Panc1 (cell line): Measurements from ENCODE around the gene FRRS1. TPM values are rescaled to one million over a fixed set of nuclear protein-coding genes. Genes with fewer than 3 reads are reported as not detected.

Experiments
- ATAC-seq: fragments of 200-7000 bp; cut with Tn5 transposase; 2 replicates; pipeline ENCODE4 v1.9.1; 2020; ENCODE audit warnings: mild to moderate bottlenecking, moderate library complexity
- BruUV-seq: library from RNA; stranded (reverse); fragments of 400-500 nt; replicated peaks from 2 replicates; lab custom pipeline; 2021; lab: Mats Ljungman, UMichigan
- CTCF ChIA-PET: fragments of 300-600 bp; sonication (Branson Sonifier 250); formaldehyde crosslinking; loops from one replicate; lab custom pipeline; 2022; ENCODE audit warnings: antibody characterized with exemption; lab: Charles Lee
- POLR2A ChIA-PET: fragments of 300-600 bp; sonication (Branson Sonifier 250); formaldehyde crosslinking; loops from one replicate; lab custom pipeline; 2022; ENCODE audit warnings: antibody characterized with exemption; lab: Charles Lee
- DNase-seq: peaks from one replicate; pipeline ENCODE4 v3.0.0-alpha.2; 2010; ENCODE audit warnings: low read depth, low spot score
- H3K27ac ChIP-seq: 2 replicates; pipeline ENCODE4 v1.5.1; 2011; ENCODE audit warnings: mild to moderate bottlenecking, low read length, inconsistent platforms
- H3K27me3 ChIP-seq: fragments of 200-500 bp; sonication (Bioruptor generic); 2 replicates; pipeline ENCODE4 v1.6.0; 2014; ENCODE audit warnings: low read length, inconsistent platforms; ENCODE audit not compliant: control insufficient read depth, insufficient read depth
- H3K36me3 ChIP-seq: fragments of 200-500 bp; sonication (Bioruptor generic); 2 replicates; pipeline ENCODE4 v1.5.1; 2014; ENCODE audit warnings: inconsistent platforms, mild to moderate bottlenecking, low read length, moderate library complexity; ENCODE audit not compliant: control insufficient read depth, insufficient read depth
- H3K4me1 ChIP-seq: 2 replicates; pipeline ENCODE4 v1.5.1; 2011; ENCODE audit warnings: inconsistent platforms, mild to moderate bottlenecking, low read length, moderate library complexity; ENCODE audit not compliant: control insufficient read depth, insufficient read depth
- H3K4me3 ChIP-seq, 2 experiments: 2 replicates each; pipeline ENCODE4 v1.5.1; 2011 to 2012; ENCODE audit warnings: low read depth in 2 of 2, low read length in 2 of 2, mild to moderate bottlenecking in 2 of 2, inconsistent platforms in 1 of 2, moderate library complexity in 1 of 2
- H3K9me3 ChIP-seq: fragments of 200-500 bp; sonication (Bioruptor generic); 2 replicates; pipeline ENCODE4 v1.5.1; 2014; ENCODE audit warnings: low read depth, mild to moderate bottlenecking, inconsistent platforms, low read length, moderate library complexity; ENCODE audit not compliant: control insufficient read depth, insufficient read depth
- CTCF ChIP-seq: fragments of 450-650 bp; IDR thresholded peaks from 2 replicates; pipeline ENCODE4 v1.5.1; 2017; ENCODE audit warnings: mild to moderate bottlenecking
- POLR2AphosphoS5 ChIP-seq: IDR thresholded peaks from 2 replicates; pipeline ENCODE4 v1.6.1; 2012; ENCODE audit warnings: mild to moderate bottlenecking, low read depth, low read length, moderate library complexity
- SIN3A ChIP-seq: IDR thresholded peaks from 2 replicates; pipeline ENCODE4 v1.6.1; 2012; ENCODE audit warnings: low read depth, mild to moderate bottlenecking, low read length, moderate library complexity, borderline replicate concordance; ENCODE audit not compliant: insufficient read depth
- TCF7L2 ChIP-seq: IDR thresholded peaks from 2 replicates; pipeline ENCODE4 v1.6.1; 2011; ENCODE audit warnings: mild to moderate bottlenecking, low read depth, low read length, inconsistent platforms
- in situ Hi-C: cut with HindIII; loops from 2 replicates; pipeline ENCODE4 v1.10.0; 2016; ENCODE audit warnings: low sequenced_read_pairs, low pct_unique_long_range_greater_than_20kb
- intact Hi-C: fragments of 100-400 bp; cut with micrococcal nuclease; formaldehyde crosslinking; loops from one replicate; pipeline ENCODE4 v1.10.0; 2022; ENCODE audit not compliant: unreplicated experiment
- total RNA-seq: library from RNA; stranded (reverse); gene quantifications from one replicate; pipeline ENCODE4 v1.2.1, GENCODE V29; 2021; ENCODE audit not compliant: unreplicated experiment
- TF ChIP-seq, protein P1 (sequence below), 2 experiments: IDR thresholded peaks; 2 replicates each; pipeline ENCODE4 v1.6.1; 2011 to 2012; ENCODE audit warnings: low read depth in 2 of 2, control low read depth in 1 of 2, low read length in 1 of 2, mild to moderate bottlenecking in 1 of 2, moderate library complexity in 1 of 2; ENCODE audit not compliant: insufficient read depth in 1 of 2

The FRRS1 gene
- total RNA-seq, 1 experiment from 2014 or later: 1.2 TPM

GRCh38 chr1:99768104-99768503 lies 1.7 kb upstream of the FRRS1 start:
- intact Hi-C loops (no loop called here), in situ Hi-C loops (no loop called here)
- Histone ChIP-seq H3K36me3 (peaks cover 4% of the 10 kb centered on the region; the same call in 1 of the 2 replicates), H3K27ac (no peak overlapping the region), H3K4me3 (no peak overlapping the region), H3K4me1 (no peaks in the 10 kb centered on the region), H3K9me3 (no peaks in the 10 kb centered on the region), H3K27me3 (peaks cover 2% of the 10 kb centered on the region)
- no peak for DNase-seq
- TF ChIP-seq POLR2AphosphoS5 (no peak), CTCF (no peak), SIN3A (no peak), TCF7L2 (no peak)
- TF ChIP-seq, protein P1, sequence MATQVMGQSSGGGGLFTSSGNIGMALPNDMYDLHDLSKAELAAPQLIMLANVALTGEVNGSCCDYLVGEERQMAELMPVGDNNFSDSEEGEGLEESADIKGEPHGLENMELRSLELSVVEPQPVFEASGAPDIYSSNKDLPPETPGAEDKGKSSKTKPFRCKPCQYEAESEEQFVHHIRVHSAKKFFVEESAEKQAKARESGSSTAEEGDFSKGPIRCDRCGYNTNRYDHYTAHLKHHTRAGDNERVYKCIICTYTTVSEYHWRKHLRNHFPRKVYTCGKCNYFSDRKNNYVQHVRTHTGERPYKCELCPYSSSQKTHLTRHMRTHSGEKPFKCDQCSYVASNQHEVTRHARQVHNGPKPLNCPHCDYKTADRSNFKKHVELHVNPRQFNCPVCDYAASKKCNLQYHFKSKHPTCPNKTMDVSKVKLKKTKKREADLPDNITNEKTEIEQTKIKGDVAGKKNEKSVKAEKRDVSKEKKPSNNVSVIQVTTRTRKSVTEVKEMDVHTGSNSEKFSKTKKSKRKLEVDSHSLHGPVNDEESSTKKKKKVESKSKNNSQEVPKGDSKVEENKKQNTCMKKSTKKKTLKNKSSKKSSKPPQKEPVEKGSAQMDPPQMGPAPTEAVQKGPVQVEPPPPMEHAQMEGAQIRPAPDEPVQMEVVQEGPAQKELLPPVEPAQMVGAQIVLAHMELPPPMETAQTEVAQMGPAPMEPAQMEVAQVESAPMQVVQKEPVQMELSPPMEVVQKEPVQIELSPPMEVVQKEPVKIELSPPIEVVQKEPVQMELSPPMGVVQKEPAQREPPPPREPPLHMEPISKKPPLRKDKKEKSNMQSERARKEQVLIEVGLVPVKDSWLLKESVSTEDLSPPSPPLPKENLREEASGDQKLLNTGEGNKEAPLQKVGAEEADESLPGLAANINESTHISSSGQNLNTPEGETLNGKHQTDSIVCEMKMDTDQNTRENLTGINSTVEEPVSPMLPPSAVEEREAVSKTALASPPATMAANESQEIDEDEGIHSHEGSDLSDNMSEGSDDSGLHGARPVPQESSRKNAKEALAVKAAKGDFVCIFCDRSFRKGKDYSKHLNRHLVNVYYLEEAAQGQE (IDR thresholded peaks at IDR 0.05; ENCODE audit: insufficient read depth in 1 of 2, low read depth in 2 of 2, low read length in 1 of 2): no peak
- ChIA-PET CTCF (interaction anchor here (0.6 kb wide), 1 partner anchor 303 kb away, joined by 8 read pairs; no protein-coding TSS in a partner anchor), POLR2A (no interaction called here)
- ATAC-seq: no peak
- no TSS peak for BruUV-seq

DNA sequence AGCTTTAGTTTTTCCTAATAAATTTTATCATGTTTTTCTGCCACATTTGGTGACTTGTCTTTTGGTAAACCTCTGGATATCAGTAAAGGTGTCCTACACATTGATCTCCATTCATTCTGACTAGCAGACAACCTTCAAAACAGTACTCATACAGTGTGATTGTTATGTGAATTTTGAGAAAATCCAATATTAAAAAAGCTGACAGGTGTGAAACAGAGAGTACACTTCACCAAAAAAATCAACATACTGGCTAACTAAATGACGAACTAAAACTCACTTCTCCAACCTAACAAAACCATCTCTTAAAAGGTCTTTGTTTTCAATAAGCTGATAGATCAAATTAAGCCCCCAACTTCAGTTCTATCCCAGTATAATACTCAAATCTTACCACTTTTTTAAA lies 1.5 kb downstream of the FRRS1 start:
- ATAC-seq: no peak
- intact Hi-C loops: no loop called here
- CTCF ChIA-PET: no interaction called here

More for the DNA sequence above, 1.5 kb downstream of the FRRS1 start:
- no peak for DNase-seq
- Histone ChIP-seq H3K4me3 (no peak overlapping the region), H3K27ac (no peak overlapping the region), H3K4me1 (no peaks in the 10 kb centered on the region), H3K27me3 (peaks cover 2% of the 10 kb centered on the region), H3K9me3 (no peaks in the 10 kb centered on the region), H3K36me3 (peaks cover 4% of the 10 kb centered on the region; the same call in 1 of the 2 replicates)
- POLR2A ChIA-PET: no interaction called here
- in situ Hi-C loops: no loop called here
- TF ChIP-seq, protein P1 (IDR thresholded peaks at IDR 0.05; ENCODE audit: insufficient read depth in 1 of 2, low read depth in 2 of 2, low read length in 1 of 2): no peak
- TF ChIP-seq POLR2AphosphoS5: no peak
- no peak for TF ChIP-seq SIN3A
- BruUV-seq: no TSS peak
